HEK293T (cell line): Measurements from ENCODE around the gene ADSS1.

ENCODE experiments used
- ARNT ChIP-seq: fragments of 450-650 bp; IDR thresholded peaks from 2 replicates; pipeline ENCODE4 v1.6.1; 2017; ENCODE audit warnings: mild to moderate bottlenecking
- ELF4 ChIP-seq: fragments of 450-650 bp; IDR thresholded peaks from 2 replicates; pipeline ENCODE4 v1.6.1; 2017; ENCODE audit warnings: antibody characterized with exemption
- FOXK2 ChIP-seq: fragments of 450-650 bp; IDR thresholded peaks from 2 replicates; pipeline ENCODE4 v1.6.1; 2016; ENCODE audit warnings: mild to moderate bottlenecking
- L3MBTL2 ChIP-seq: fragments of 450-650 bp; conservative IDR thresholded peaks from 2 replicates; pipeline ENCODE4 v1.6.1; 2016; ENCODE audit warnings: mild to moderate bottlenecking

DNA sequence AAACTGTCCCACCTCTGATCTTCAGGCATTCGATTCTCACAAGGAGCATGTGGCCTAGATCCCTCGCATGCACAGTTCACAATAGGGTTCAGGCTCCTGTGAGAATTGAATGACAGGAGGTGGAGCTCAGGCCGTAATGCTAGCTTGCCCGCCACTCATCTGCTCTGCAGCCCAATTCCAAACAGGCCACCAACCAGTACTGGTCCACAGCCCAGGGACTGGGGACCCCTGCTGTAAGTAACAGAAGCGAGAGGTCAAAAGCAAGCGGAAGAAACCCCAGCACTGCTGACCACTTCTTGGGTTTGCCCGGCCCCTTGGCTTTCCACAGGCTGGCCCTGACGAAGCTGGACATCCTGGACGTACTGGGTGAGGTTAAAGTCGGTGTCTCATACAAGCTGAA lies 20.5 kb downstream of the ADSS1 start:
- no peak for TF ChIP-seq FOXK2
- TF ChIP-seq ARNT = no peak
- TF ChIP-seq ELF4 = no peak
- TF ChIP-seq L3MBTL2 = no peak
